Skeletal muscle tissue (tissue), 4 donors: ENCODE measurements around the gene NFYA. TPM values are rescaled to one million over a fixed set of nuclear protein-coding genes. Genes with fewer than 3 reads are reported as not detected.

ENCODE experiments used
- H3K27ac ChIP-seq: one replicate; pipeline ENCODE4 v1.7.0; 2013; ENCODE audit warnings: mild to moderate bottlenecking, low read depth, low read length, inconsistent platforms
- H3K27me3 ChIP-seq, 3 donors: one replicate each; pipeline ENCODE4 v1.7.0; 2013; ENCODE audit warnings: low read length in 3 of 3; ENCODE audit not compliant: control insufficient read depth in 3 of 3, insufficient read depth in 3 of 3
- H3K36me3 ChIP-seq, 3 donors: one replicate each; pipeline ENCODE4 v1.7.0; 2013; ENCODE audit warnings: low read length in 3 of 3; ENCODE audit not compliant: control insufficient read depth in 3 of 3, insufficient read depth in 3 of 3
- H3K4me1 ChIP-seq, 3 donors: one replicate each; pipeline ENCODE4 v1.7.0; 2013; ENCODE audit warnings: low read length in 3 of 3, mild to moderate bottlenecking in 3 of 3; ENCODE audit not compliant: control insufficient read depth in 3 of 3, insufficient read depth in 3 of 3
- H3K4me3 ChIP-seq, 3 donors: one replicate each; pipeline ENCODE4 v1.7.0; 2013; ENCODE audit warnings: low read length in 3 of 3
- H3K9ac ChIP-seq, 3 donors: one replicate each; pipeline ENCODE4 v1.7.0; 2013; ENCODE audit warnings: low read length in 3 of 3, mild to moderate bottlenecking in 3 of 3, moderate library complexity in 2 of 3, low read depth in 1 of 3
- H3K9me3 ChIP-seq, 3 donors: one replicate each; pipeline ENCODE4 v1.7.0; 2013; ENCODE audit warnings: low read length in 3 of 3; ENCODE audit not compliant: control insufficient read depth in 3 of 3
- total RNA-seq: library from RNA; depleted of rRNA; stranded (reverse); fragments of >200 nt; gene quantifications from one replicate; pipeline ENCODE4 v1.2.3, GENCODE V29; 2014
- donor health status: Osteomylitis.

NFYA gene
- total RNA-seq, 1 donor from 2014 or later: 17.2 TPM

DNA sequence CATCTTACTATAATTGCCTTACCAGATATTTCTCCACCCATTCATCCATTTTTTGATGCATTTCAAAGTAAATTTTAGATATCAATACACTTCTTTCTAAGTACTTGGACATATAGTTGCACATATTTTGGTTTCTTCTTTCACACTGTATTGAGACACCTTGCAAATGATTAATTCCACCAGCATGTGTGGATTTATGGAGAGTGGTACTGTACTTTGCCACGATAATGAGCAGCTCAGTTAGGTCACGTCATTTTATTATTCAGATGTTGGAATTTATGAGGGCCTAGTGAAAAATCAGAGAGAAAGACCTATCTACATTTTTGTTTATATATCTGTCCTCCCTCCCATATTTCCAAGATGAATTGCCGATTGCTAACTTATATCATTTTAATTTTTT, 5.3 kb downstream of the NFYA start:
- Histone ChIP-seq H3K9me3 (no peaks in the 10 kb centered on the region), H3K27ac (no peak overlapping the region), H3K4me3 (no peak overlapping the region), H3K27me3 (no peaks in the 10 kb centered on the region), H3K9ac (no peak overlapping the region), H3K36me3 (peaks cover 3 to 26% (median 16%) of the 10 kb centered on the region in 3 donors), H3K4me1 (peaks cover 5 to 14% (median 10%) of the 10 kb centered on the region in 3 donors)

DNA sequence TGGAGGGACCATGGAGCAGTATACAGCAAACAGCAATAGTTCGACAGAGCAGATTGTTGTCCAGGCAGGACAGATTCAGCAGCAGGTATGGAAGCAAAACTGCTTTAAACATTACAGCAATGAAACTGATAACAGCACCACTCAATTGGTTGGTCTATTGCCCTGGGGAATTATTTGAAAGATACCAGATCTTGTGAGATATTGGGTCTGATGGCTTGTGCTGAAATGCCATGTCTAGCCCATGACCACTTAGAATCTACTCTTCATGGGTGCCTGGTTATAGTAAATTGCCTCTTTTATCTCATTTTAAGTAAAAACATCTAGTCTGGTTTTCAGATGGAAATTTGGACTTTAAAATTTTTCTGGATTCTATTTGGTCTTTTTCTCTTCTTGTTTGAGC, 6.3 kb downstream of the NFYA start:
- Histone ChIP-seq H3K27me3 (no peaks in the 10 kb centered on the region), H3K9ac (no peak overlapping the region), H3K9me3 (no peaks in the 10 kb centered on the region), H3K27ac (no peak overlapping the region), H3K4me3 (no peak overlapping the region), H3K36me3 (peaks cover 3 to 34% (median 16%) of the 10 kb centered on the region in 3 donors), H3K4me1 (peaks cover 4 to 12% (median 10%) of the 10 kb centered on the region in 3 donors)

DNA sequence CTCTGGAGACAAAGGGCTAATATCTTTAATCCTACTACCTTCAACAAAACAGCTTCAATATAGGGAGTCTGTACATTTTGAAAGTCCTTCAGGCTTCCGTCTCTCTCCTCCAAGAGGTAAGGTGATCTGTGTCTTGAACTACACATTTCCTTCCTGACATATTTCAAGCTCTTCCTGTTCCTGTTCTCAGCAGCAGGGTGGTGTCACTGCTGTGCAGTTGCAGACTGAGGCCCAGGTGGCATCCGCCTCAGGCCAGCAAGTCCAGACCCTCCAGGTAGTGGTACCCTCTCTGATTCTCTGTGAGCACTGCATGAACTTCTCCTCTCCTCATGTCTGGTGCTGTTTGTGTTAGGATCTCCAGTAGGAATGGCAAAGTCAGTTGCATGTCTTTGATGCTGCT, 7.8 kb downstream of the NFYA start:
- peaks cover 8 to 45% (median 25%) of the 10 kb centered on the region in 3 donors for H3K36me3 ChIP-seq
- no peaks in the 10 kb centered on the region for H3K4me1 ChIP-seq
- no peaks in the 10 kb centered on the region for H3K27me3 ChIP-seq
- H3K9ac ChIP-seq: no peak overlapping the region
- H3K27ac ChIP-seq: no peak overlapping the region
- no peak overlapping the region for H3K4me3 ChIP-seq
- no peaks in the 10 kb centered on the region for H3K9me3 ChIP-seq

DNA sequence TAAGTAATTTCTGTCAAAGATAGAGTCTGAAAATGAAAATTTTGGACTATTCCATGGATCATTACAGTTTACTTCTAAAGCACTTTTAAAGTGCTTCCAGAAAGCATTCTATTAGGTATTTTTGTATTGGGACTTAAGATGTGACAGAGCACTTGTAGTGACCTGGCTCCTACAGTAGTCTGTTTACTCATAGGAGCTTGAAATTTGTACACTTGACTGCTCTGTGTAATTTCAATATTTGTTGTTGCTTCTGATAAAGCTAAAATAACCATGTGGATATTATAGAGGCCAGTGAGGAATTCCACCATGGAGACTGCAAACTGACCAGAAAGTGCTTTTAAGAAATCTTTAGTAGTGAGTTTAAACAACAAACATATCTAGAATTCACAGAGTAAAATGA, 10.3 kb downstream of the NFYA start:
- Histone ChIP-seq H3K4me3 (no peak overlapping the region), H3K9me3 (no peaks in the 10 kb centered on the region), H3K27me3 (no peaks in the 10 kb centered on the region), H3K27ac (no peak overlapping the region), H3K9ac (no peak overlapping the region), H3K36me3 (peaks cover 8 to 51% (median 29%) of the 10 kb centered on the region in 3 donors), H3K4me1 (no peaks in the 10 kb centered on the region)

DNA sequence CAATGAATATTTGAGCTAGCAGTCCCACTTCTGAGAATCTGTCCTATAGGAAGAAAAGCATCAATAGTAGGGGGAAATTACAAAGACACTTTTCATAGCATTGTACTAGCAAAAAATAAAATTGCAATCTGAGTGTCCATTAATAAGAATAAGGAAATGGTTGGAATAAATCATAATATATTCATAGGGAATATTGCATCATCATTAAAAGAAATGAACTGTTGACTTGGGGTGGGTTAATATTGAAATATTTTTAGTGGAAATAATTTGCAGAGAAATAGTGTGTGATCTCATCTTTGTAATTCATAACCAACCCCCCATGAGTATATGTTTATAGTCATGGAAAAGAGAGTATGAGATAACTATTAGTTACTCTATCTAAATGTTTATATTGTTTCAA, 12.4 kb downstream of the NFYA start:
- H3K36me3 ChIP-seq: peaks cover 17 to 47% (median 40%) of the 10 kb centered on the region in 3 donors
- H3K9ac ChIP-seq: no peak overlapping the region
- H3K9me3 ChIP-seq: no peaks in the 10 kb centered on the region
- H3K4me1 ChIP-seq: no peaks in the 10 kb centered on the region
- no peak overlapping the region for H3K4me3 ChIP-seq
- H3K27ac ChIP-seq: no peak overlapping the region
- no peaks in the 10 kb centered on the region for H3K27me3 ChIP-seq

DNA sequence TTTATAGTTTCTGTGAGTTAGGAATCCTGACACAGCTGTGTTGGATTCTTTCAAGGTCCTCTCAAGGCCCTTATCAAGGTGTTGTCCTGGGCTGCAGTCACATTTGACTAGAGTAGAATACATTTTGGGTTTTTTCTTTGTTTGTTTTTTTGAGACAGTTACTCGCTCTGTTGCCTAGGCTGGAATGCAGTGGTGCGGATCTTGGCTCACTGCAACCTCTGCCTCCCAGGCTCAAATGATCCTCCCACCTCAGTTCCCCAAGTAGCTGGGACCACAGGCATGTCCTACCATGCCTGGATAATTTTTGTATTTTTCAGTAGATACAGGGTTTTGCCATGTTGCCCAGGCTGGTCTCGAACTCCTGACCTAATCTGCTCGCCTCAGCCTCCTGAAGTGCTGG, 15.7 kb downstream of the NFYA start:
- H3K4me3 ChIP-seq: no peak overlapping the region
- no peak overlapping the region for H3K27ac ChIP-seq
- no peaks in the 10 kb centered on the region for H3K9me3 ChIP-seq
- no peak overlapping the region for H3K9ac ChIP-seq
- no peaks in the 10 kb centered on the region for H3K27me3 ChIP-seq
- no peaks in the 10 kb centered on the region for H3K4me1 ChIP-seq
- peaks cover 23 to 62% (median 56%) of the 10 kb centered on the region in 3 donors for H3K36me3 ChIP-seq

DNA sequence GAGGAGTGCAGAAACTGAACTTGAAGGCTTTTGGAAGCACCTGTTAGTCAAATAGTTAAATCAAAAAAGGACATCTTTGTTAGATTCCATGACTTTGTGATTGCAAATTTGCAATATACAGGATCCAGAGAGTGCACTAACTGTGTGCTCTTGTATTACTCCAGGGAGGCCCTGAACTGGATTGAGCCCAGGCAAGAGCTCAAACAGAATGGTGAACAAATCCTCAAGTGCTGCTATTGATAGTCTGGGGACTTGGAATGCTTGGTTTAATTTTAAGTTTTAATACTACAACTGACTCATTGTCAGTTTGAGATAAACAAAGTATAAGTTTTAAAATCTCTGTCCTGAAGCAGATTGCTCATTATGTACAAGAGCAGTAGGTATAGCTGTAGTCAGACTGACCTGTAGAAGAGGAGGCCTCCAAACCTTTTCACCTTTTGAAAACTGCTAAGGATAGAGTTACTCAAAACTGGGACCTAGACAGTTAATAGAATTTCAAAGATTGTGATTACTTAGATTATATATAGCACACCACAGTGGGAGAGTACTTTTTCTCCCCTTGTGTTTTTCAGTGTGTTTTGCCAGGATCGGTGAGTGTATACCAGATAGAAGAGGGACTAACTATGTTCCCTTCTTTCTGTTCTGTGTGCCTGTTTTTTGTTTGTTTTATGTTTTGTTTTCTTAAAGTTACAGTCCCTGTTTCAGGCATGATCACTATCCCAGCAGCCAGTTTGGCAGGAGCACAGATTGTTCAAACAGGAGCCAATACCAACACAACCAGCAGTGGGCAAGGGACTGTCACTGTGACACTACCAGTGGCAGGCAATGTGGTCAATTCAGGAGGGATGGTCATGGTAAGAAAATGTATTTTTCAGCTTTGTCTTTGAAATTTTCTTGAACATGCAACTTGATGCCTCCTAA, 18.3 kb downstream of the NFYA start:
- Histone ChIP-seq H3K4me1 (no peaks in the 10 kb centered on the region), H3K27ac (no peak overlapping the region), H3K36me3 (peaks cover 36 to 69% (median 67%) of the 10 kb centered on the region in 3 donors), H3K27me3 (no peaks in the 10 kb centered on the region), H3K9me3 (no peaks in the 10 kb centered on the region), H3K4me3 (no peak overlapping the region), H3K9ac (no peak overlapping the region)

DNA sequence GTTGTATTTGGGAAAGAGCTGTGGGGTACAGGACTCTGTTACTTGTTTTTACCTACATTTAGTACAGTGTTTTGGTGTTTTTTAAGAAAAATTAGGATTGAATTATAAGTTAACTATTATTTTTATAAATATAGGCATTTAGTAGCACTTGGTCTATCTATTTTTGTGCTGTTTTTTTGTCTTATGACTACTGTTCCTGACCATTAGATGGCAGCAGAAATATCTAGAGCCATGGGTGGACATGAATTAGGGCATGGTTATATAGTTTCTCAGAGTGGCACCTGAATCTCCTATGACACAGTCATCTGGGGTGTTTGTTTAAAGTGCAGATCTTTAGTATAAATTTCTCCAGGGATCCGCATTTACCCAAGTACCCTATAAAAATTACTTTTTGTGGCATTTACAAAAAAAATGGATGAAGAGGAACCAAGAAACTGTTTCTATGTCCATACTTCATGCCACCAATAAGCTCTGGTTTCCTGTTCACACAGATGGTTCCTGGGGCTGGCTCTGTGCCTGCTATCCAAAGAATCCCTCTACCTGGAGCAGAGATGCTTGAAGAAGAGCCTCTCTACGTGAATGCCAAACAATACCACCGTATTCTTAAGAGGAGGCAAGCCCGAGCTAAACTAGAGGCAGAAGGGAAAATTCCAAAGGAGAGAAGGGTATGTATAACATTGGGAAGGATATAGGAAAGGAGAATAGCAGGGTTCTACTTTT, 19.8 kb downstream of the NFYA start:
- Histone ChIP-seq H3K27me3 (no peaks in the 10 kb centered on the region), H3K27ac (no peak overlapping the region), H3K36me3 (peaks cover 41 to 84% (median 81%) of the 10 kb centered on the region in 3 donors), H3K9ac (no peak overlapping the region), H3K9me3 (no peaks in the 10 kb centered on the region), H3K4me3 (no peak overlapping the region), H3K4me1 (peaks cover 0 to 1% (median 0%) of the 10 kb centered on the region in 3 donors)

DNA sequence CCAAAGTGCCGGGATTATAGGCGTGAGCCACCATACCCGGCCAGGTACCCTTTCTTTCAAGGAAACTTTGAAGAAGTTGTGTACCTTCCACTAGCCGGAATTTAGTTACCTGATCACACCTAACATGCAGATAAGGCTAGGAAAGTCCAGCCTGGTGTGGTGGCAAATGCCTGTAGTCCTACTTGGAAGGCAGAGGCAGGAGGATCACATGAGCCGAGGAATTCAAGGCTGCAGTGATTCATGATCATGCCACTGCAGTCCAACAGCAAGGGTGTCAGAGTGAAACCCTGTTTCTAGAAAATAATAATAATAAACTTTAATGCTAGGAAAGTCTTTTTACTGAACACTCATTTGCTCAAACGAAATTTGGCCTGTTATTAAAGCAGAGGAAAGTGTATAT, 21.0 kb downstream of the NFYA start:
- no peak overlapping the region for H3K4me3 ChIP-seq
- peaks cover 42 to 92% (median 90%) of the 10 kb centered on the region in 3 donors for H3K36me3 ChIP-seq
- no peaks in the 10 kb centered on the region for H3K27me3 ChIP-seq
- no peak overlapping the region for H3K27ac ChIP-seq
- H3K4me1 ChIP-seq: peaks cover 8 to 12% (median 8%) of the 10 kb centered on the region in 3 donors
- H3K9me3 ChIP-seq: no peaks in the 10 kb centered on the region
- no peak overlapping the region for H3K9ac ChIP-seq
